ENCODE data around the gene LDB2. TPM values are rescaled to one million over a fixed set of nuclear protein-coding genes. Genes with fewer than 3 reads are reported as not detected.

LDB2 gene
- total RNA-seq, 3 donors from 2014 or later, result 4.7 to 19.9 (median 9.3) TPM

GRCh38 chr4:16488084-16488483 lies 410.4 kb downstream of the LDB2 start:
- H3K36me3 ChIP-seq (ENCODE audit: low read depth), result no peaks in the 10 kb centered on the region
- no peak for ATAC-seq
- no peak for TF ChIP-seq CTCF (IDR thresholded peaks at IDR 0.05)
- DNase-seq, result no peak
- H3K4me1 ChIP-seq (ENCODE audit: low read depth), result no peaks in the 10 kb centered on the region
- intact Hi-C loops (cut with DNase I, micrococcal nuclease), result no loop called here
- H3K9me3 ChIP-seq, result no peaks in the 10 kb centered on the region
- H3K4me3 ChIP-seq, result no peak overlapping the region

- intact Hi-C loops (cut with DNase I, micrococcal nuclease), result no loop called here
Measured at GRCh38 chr4:16484711-16485110, 413.7 kb downstream of the LDB2 start.

GRCh38 chr4:16483540-16483939 lies 414.9 kb downstream of the LDB2 start:
- Histone ChIP-seq H3K36me3 (ENCODE audit: low read depth) (no peaks in the 10 kb centered on the region), H3K4me1 (ENCODE audit: low read depth) (no peaks in the 10 kb centered on the region), H3K9me3 (no peaks in the 10 kb centered on the region), H3K4me3 (no peak overlapping the region)
- ATAC-seq (no peak), DNase-seq (no peak)
- no peak for TF ChIP-seq CTCF (IDR thresholded peaks at IDR 0.05)
- intact Hi-C loops (cut with DNase I, micrococcal nuclease), result no loop called here

More at GRCh38 chr4:16484711-16485110, 413.7 kb downstream of the LDB2 start:
- Histone ChIP-seq H3K9me3 (no peaks in the 10 kb centered on the region), H3K36me3 (ENCODE audit: low read depth) (no peaks in the 10 kb centered on the region), H3K4me1 (ENCODE audit: low read depth) (no peaks in the 10 kb centered on the region), H3K4me3 (no peak overlapping the region)
- TF ChIP-seq CTCF (IDR thresholded peaks at IDR 0.05), result no peak
- no peak for DNase-seq
- ATAC-seq, result no peak

- Histone ChIP-seq H3K9me3 (no peaks in the 10 kb centered on the region), H3K4me1 (ENCODE audit: low read depth) (no peaks in the 10 kb centered on the region), H3K4me3 (no peak overlapping the region), H3K36me3 (ENCODE audit: low read depth) (no peaks in the 10 kb centered on the region)
- no peak for TF ChIP-seq CTCF (IDR thresholded peaks at IDR 0.05)
- ATAC-seq, result no peak
- intact Hi-C loops (cut with DNase I, micrococcal nuclease), result no loop called here
- no peak for DNase-seq
Measured at GRCh38 chr4:16480011-16480410, 418.4 kb downstream of the LDB2 start.

GRCh38 chr4:16472537-16472936 lies 425.9 kb downstream of the LDB2 start:
- TF ChIP-seq CTCF (IDR thresholded peaks at IDR 0.05), result no peak

GRCh38 chr4:16467061-16467460 lies 431.4 kb downstream of the LDB2 start:
- no peaks in the 10 kb centered on the region for H3K36me3 ChIP-seq (ENCODE audit: low read depth)
- ATAC-seq (no peak), DNase-seq (no peak)
- H3K4me1 ChIP-seq (ENCODE audit: low read depth), result no peaks in the 10 kb centered on the region
- TF ChIP-seq CTCF (IDR thresholded peaks at IDR 0.05), result no peak
- intact Hi-C loops (cut with DNase I, micrococcal nuclease), result no loop called here
- no peak overlapping the region for H3K4me3 ChIP-seq
- H3K9me3 ChIP-seq, result no peaks in the 10 kb centered on the region

More at GRCh38 chr4:16472537-16472936, 425.9 kb downstream of the LDB2 start:
- Histone ChIP-seq H3K4me3 (no peak overlapping the region), H3K9me3 (no peaks in the 10 kb centered on the region), H3K36me3 (ENCODE audit: low read depth) (no peaks in the 10 kb centered on the region), H3K4me1 (ENCODE audit: low read depth) (no peaks in the 10 kb centered on the region)
- intact Hi-C loops (cut with DNase I, micrococcal nuclease), result no loop called here
- ATAC-seq (no peak), DNase-seq (no peak)

All from mucosa of descending colon (tissue), 3 donors.